Thyroid gland (tissue), 4 donors: ENCODE results near the gene FBXO41.

Experiments used
- POLR2A ChIP-seq, 2 donors: fragments of 450-650 bp; IDR thresholded peaks; one replicate each; pipeline ENCODE4 v1.6.1; 2017; ENCODE audit warnings: antibody characterized with exemption in 2 of 2, mild to moderate bottlenecking in 2 of 2, moderate library complexity in 1 of 2
- TF ChIP-seq, protein P1 (sequence below), 6 experiments: fragments of 200-600 bp in 3 of 6; fragments of 450-650 bp in 3 of 6; sonication (generic) in 3 of 6; IDR thresholded peaks; one replicate each; pipeline ENCODE4 v1.5.1; 2016 to 2019; ENCODE audit warnings: antibody characterized with exemption in 6 of 6, mild to moderate bottlenecking in 2 of 6, inconsistent platforms in 1 of 6, moderate library complexity in 1 of 6

DNA sequence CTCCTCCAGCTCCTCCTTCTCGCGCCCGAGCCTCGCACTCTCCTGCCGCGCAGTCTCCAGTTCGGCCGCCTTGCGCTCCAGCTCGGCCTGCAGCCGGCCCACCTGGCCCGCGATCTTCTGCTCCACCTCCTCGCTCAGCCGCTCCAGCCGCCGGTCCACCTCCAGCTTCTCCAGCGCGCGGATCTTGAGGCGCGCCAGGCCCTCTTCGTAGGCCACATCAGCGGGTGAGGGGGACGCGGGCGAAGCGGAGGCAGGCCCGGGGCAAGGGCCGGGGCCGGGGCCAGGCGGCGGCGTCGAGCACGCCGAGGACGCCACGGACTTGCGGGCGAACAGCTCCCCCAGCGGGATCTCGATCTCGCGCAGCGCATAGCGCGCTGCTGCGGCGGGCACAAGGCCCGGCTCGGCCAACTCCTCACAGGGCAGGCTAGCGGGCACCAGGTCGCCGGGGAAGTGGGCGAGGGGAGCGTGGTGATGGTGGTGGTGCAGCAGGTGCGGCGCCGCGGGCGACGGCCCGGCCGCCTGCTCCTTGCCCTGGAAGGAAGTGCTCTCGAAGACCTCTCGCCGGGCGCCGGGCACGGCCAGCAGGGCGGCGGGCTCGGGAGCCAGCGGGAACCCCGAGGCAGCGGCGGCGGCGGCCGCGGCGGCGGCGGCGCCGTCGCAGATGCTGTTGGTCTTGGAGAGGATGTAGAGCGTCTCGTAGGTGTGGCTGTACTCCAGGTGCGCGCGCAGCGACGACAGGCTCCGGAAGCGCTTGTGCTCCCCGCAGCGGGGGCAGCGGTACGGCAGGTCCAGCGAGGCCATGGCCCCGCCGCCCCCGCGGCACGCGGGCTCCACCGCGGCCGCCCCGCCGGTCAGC lies 15.2 kb downstream of the FBXO41 start:
- TF ChIP-seq, protein P1, sequence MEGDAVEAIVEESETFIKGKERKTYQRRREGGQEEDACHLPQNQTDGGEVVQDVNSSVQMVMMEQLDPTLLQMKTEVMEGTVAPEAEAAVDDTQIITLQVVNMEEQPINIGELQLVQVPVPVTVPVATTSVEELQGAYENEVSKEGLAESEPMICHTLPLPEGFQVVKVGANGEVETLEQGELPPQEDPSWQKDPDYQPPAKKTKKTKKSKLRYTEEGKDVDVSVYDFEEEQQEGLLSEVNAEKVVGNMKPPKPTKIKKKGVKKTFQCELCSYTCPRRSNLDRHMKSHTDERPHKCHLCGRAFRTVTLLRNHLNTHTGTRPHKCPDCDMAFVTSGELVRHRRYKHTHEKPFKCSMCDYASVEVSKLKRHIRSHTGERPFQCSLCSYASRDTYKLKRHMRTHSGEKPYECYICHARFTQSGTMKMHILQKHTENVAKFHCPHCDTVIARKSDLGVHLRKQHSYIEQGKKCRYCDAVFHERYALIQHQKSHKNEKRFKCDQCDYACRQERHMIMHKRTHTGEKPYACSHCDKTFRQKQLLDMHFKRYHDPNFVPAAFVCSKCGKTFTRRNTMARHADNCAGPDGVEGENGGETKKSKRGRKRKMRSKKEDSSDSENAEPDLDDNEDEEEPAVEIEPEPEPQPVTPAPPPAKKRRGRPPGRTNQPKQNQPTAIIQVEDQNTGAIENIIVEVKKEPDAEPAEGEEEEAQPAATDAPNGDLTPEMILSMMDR (IDR thresholded peaks at IDR 0.05): no peak
- no peak for TF ChIP-seq POLR2A (IDR thresholded peaks at IDR 0.05)
